Endothelial cell of umbilical vein (primary cell): ENCODE measurements around the gene MIGA2. TPM values are rescaled to one million over a fixed set of nuclear protein-coding genes. Genes with fewer than 3 reads are reported as not detected.

Experiments
- BruUV-seq: library from RNA; stranded (reverse); fragments of 400-500 nt; replicated peaks from 2 replicates; lab custom pipeline; 2021; lab: Mats Ljungman, UMichigan
- CTCF ChIA-PET: fragments of 300-600, 350-600 bp; sonication (Branson Sonifier 250); formaldehyde crosslinking; loops from one replicate; lab custom pipeline; 2021; ENCODE audit warnings: antibody characterized with exemption, inconsistent platforms; lab: Charles Lee
- POLR2A ChIA-PET: fragments of 300-600, 350-600 bp; sonication (Branson Sonifier 250); formaldehyde crosslinking; loops from one replicate; lab custom pipeline; 2021; ENCODE audit warnings: antibody characterized with exemption, inconsistent platforms; lab: Charles Lee
- DNase-seq: peaks from one replicate; pipeline ENCODE4 v3.0.0-alpha.2; 2011; ENCODE audit warnings: low read depth, low spot score
- FAIRE-seq: peaks from 2 replicates; lab custom pipeline; 2011; peaks lifted over from hg19 to GRCh38; lab: Jason Lieb, UNC
- H2AFZ ChIP-seq: 2 replicates; pipeline ENCODE4 v1.6.0; 2012; ENCODE audit warnings: low read depth, low read length, control low read depth, inconsistent platforms
- H3K27ac ChIP-seq: 2 replicates; pipeline ENCODE4 v1.5.1; 2011; ENCODE audit warnings: low read depth, mild to moderate bottlenecking, control low read depth, low read length, moderate library complexity; ENCODE audit not compliant: insufficient read depth
- H3K27me3 ChIP-seq, 2 experiments: 2 replicates each; pipeline versions ENCODE4 v1.6.0 to v1.6.1; 2011; ENCODE audit warnings: low read length in 2 of 2, mixed read lengths in 1 of 2; ENCODE audit not compliant: control insufficient read depth in 2 of 2, insufficient read depth in 2 of 2
- H3K36me3 ChIP-seq, 2 experiments: 2 replicates in 1 of 2; 3 replicates in 1 of 2; pipeline ENCODE4 v1.5.1; 2011; ENCODE audit warnings: low read length in 2 of 2, mild to moderate bottlenecking in 1 of 2, moderate library complexity in 1 of 2; ENCODE audit not compliant: control insufficient read depth in 2 of 2, insufficient read depth in 2 of 2; ENCODE audit errors: extremely low read depth in 1 of 2
- H3K4me1 ChIP-seq: 3 replicates; pipeline ENCODE4 v1.5.1; 2011; ENCODE audit warnings: mild to moderate bottlenecking, low read length; ENCODE audit not compliant: control insufficient read depth, insufficient read depth; ENCODE audit errors: extremely low read depth
- H3K4me2 ChIP-seq: 2 replicates; pipeline ENCODE4 v1.6.1; 2011; ENCODE audit warnings: low read length, control low read depth, mixed read lengths; ENCODE audit not compliant: insufficient read depth
- H3K4me3 ChIP-seq, 3 experiments: fragments of 200-600 bp in 1 of 3; sonication (generic), shearing (Covaris generic) in 1 of 3; replicated peaks in 1 of 3; 2 replicates each; pipeline ENCODE4 v1.5.1; 2011 to 2016; ENCODE audit warnings: control low read depth in 3 of 3, low read length in 3 of 3, mild to moderate bottlenecking in 2 of 3, inconsistent platforms in 1 of 3, low read depth in 1 of 3, moderate library complexity in 1 of 3; ENCODE audit not compliant: insufficient read depth in 1 of 3
- H3K79me2 ChIP-seq: 2 replicates; pipeline ENCODE4 v1.6.0; 2012; ENCODE audit warnings: low read length, inconsistent platforms; ENCODE audit not compliant: control insufficient read depth, insufficient read depth
- H3K9ac ChIP-seq: replicated peaks from 2 replicates; pipeline ENCODE3; 2011; ENCODE audit warnings: low read length, control low read depth; ENCODE audit not compliant: insufficient read depth; ENCODE audit errors: extremely low read depth
- H3K9me1 ChIP-seq: replicated peaks from 3 replicates; pipeline ENCODE4 v1.6.0; 2011; ENCODE audit warnings: mild to moderate bottlenecking, low read length; ENCODE audit not compliant: control insufficient read depth, insufficient read depth; ENCODE audit errors: extremely low read depth
- H3K9me3 ChIP-seq: replicated peaks from 2 replicates; pipeline ENCODE4 v1.5.1; 2012; ENCODE audit warnings: low read length, inconsistent platforms; ENCODE audit not compliant: control insufficient read depth, insufficient read depth
- H4K20me1 ChIP-seq: replicated peaks from 2 replicates; pipeline ENCODE3; 2011; ENCODE audit warnings: mild to moderate bottlenecking, low read length; ENCODE audit not compliant: control insufficient read depth, insufficient read depth; ENCODE audit errors: extremely low read depth
- FOS ChIP-seq: IDR thresholded peaks from 2 replicates; pipeline ENCODE4 v1.6.1; 2011; ENCODE audit warnings: mild to moderate bottlenecking, low read length, moderate library complexity, borderline replicate concordance; ENCODE audit not compliant: insufficient read depth
- MAX ChIP-seq: IDR thresholded peaks from 2 replicates; pipeline ENCODE4 v1.6.1; 2011; ENCODE audit not compliant: insufficient read depth, insufficient read length
- POLR2A ChIP-seq: IDR thresholded peaks from 2 replicates; pipeline ENCODE4 v1.6.1; 2012; ENCODE audit warnings: low read depth, mild to moderate bottlenecking, control low read depth, low read length
- dilution Hi-C: fragments of 300-500 bp; cut with MboI; formaldehyde crosslinking; loops from one replicate; pipeline ENCODE4 v1.15.0; 2019; ENCODE audit warnings: low sequenced_read_pairs; ENCODE audit not compliant: extremely low pct_ligation_motif_present
- intact Hi-C: fragments of 100-400 bp; cut with micrococcal nuclease; formaldehyde crosslinking; loops from one replicate; pipeline ENCODE4 v1.10.0; 2022
- polyA plus RNA-seq, 4 experiments: library from polyadenylated mRNA; depleted of rRNA in 3 of 4; stranded (reverse) in 3 of 4; unstranded in 1 of 4; fragments of >200 nt; gene quantifications; 2 replicates each; pipeline versions ENCODE4 v1.2.1 to v1.2.3, GENCODE V29; 2011 to 2012; ENCODE audit warnings: missing spikeins in 1 of 4
- total RNA-seq: library from RNA; stranded (reverse); gene quantifications from 2 replicates; pipeline ENCODE4 v1.2.3, GENCODE V29; 2021
- TF ChIP-seq, protein P1 (sequence below), 2 donors: IDR thresholded peaks; 1 replicate in 1 of 2; 2 replicates in 1 of 2; pipeline ENCODE4 v1.5.1; 2011; ENCODE audit warnings: low read length in 2 of 2, mild to moderate bottlenecking in 2 of 2, moderate library complexity in 2 of 2, control low read depth in 1 of 2, inconsistent platforms in 1 of 2, low read depth in 1 of 2; ENCODE audit not compliant: insufficient read depth in 1 of 2; ENCODE audit errors: extremely low read depth in 1 of 2

The MIGA2 gene
- total and polyA plus RNA-seq, 2 donors (not counting 3 experiments of a cell fraction or from before 2014, with no cell fraction given): 27.7 to 28.0 TPM

GRCh38 chr9:129006328-129007034 lies 29.9 kb upstream of the MIGA2 start:
- no peak overlapping the region for H2AFZ ChIP-seq
- H3K79me2 ChIP-seq: no peaks in the 10 kb centered on the region
- no peak overlapping the region for H3K4me2 ChIP-seq
- H3K36me3 ChIP-seq: peaks cover 6 to 52% of the 10 kb centered on the region in 2 experiments
- no peak overlapping the region for H3K4me3 ChIP-seq
- H4K20me1 ChIP-seq: no peaks in the 10 kb centered on the region
- H3K9ac ChIP-seq: no peak overlapping the region
- no peaks in the 10 kb centered on the region for H3K4me1 ChIP-seq
- dilution Hi-C loops: no loop called here
- TF ChIP-seq FOS (no peak), POLR2A (no peak), MAX (no peak)
- TF ChIP-seq, protein P1, sequence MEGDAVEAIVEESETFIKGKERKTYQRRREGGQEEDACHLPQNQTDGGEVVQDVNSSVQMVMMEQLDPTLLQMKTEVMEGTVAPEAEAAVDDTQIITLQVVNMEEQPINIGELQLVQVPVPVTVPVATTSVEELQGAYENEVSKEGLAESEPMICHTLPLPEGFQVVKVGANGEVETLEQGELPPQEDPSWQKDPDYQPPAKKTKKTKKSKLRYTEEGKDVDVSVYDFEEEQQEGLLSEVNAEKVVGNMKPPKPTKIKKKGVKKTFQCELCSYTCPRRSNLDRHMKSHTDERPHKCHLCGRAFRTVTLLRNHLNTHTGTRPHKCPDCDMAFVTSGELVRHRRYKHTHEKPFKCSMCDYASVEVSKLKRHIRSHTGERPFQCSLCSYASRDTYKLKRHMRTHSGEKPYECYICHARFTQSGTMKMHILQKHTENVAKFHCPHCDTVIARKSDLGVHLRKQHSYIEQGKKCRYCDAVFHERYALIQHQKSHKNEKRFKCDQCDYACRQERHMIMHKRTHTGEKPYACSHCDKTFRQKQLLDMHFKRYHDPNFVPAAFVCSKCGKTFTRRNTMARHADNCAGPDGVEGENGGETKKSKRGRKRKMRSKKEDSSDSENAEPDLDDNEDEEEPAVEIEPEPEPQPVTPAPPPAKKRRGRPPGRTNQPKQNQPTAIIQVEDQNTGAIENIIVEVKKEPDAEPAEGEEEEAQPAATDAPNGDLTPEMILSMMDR (IDR thresholded peaks at IDR 0.05; ENCODE audit: extremely low read depth in 1 of 2, insufficient read depth in 1 of 2, low read depth in 1 of 2, low read length in 2 of 2): peak; percentile 91 to 93
- no peak overlapping the region for H3K27ac ChIP-seq
- TSS peak; percentile 75 for BruUV-seq
- H3K9me3 ChIP-seq: no peaks in the 10 kb centered on the region
- DNase-seq (peak; percentile 70), FAIRE-seq (peak; percentile 64)
- no peaks in the 10 kb centered on the region for H3K9me1 ChIP-seq
- POLR2A ChIA-PET: no interaction called here
- CTCF ChIA-PET: interaction anchor here (0.7 to 3.1 kb wide), 14 partner anchors 9 to 188 kb away, joined by 3 to 17 read pairs (median 4); partner anchors contain the start of genes ENDOG and SH3GLB2
- no peaks in the 10 kb centered on the region for H3K27me3 ChIP-seq
- intact Hi-C loops: loop anchor here (1.0 to 10.0 kb wide), 3 partner anchors 22 to 608 kb away; partner anchors contain the start of gene SH3GLB2
